C4-2B (cell line): ENCODE measurements around the gene TSPAN32.
A peak's percentile ranks its signal among the peaks of the same experiment; 100 is the strongest.
"Not testable (repeated sequence)": the region's sequence is repeated elsewhere in the genome, so short reads cannot be mapped to it uniquely, and the experiment has no call there.

ENCODE experiments used
- H3K27ac ChIP-seq: fragments of 450-650 bp; 2 replicates; pipeline ENCODE4 v1.5.1; 2017
- ZFX ChIP-seq: fragments of 450-650 bp; IDR thresholded peaks from 2 replicates; pipeline ENCODE4 v1.6.1; 2017
- TF ChIP-seq, protein P1 (sequence below): fragments of 450-650 bp; conservative IDR thresholded peaks from 2 replicates; pipeline ENCODE4 v1.5.1; 2017; ENCODE audit warnings: mild to moderate bottlenecking

The TSPAN32 gene

DNA sequence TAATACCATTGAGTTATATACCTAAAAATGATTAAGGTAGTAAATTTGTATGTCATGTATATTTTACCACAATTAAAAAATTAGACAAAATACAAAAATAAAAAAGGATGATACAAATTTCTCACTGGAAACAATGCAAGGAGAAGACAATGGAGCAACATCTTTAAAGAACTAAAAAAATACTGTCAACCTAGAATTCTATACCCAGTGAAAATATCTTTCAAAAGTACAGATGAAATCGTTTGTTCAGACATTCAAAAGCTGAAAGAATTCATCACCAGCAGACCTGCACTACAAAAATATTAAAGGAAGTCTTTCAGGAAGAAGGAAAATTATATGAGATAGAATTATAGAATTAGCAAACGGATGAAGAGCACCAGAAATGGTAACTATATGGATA, 21.6 kb upstream of the TSPAN32 start:
- TF ChIP-seq, protein P1, sequence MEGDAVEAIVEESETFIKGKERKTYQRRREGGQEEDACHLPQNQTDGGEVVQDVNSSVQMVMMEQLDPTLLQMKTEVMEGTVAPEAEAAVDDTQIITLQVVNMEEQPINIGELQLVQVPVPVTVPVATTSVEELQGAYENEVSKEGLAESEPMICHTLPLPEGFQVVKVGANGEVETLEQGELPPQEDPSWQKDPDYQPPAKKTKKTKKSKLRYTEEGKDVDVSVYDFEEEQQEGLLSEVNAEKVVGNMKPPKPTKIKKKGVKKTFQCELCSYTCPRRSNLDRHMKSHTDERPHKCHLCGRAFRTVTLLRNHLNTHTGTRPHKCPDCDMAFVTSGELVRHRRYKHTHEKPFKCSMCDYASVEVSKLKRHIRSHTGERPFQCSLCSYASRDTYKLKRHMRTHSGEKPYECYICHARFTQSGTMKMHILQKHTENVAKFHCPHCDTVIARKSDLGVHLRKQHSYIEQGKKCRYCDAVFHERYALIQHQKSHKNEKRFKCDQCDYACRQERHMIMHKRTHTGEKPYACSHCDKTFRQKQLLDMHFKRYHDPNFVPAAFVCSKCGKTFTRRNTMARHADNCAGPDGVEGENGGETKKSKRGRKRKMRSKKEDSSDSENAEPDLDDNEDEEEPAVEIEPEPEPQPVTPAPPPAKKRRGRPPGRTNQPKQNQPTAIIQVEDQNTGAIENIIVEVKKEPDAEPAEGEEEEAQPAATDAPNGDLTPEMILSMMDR = no peak
- TF ChIP-seq ZFX = no peak

DNA sequence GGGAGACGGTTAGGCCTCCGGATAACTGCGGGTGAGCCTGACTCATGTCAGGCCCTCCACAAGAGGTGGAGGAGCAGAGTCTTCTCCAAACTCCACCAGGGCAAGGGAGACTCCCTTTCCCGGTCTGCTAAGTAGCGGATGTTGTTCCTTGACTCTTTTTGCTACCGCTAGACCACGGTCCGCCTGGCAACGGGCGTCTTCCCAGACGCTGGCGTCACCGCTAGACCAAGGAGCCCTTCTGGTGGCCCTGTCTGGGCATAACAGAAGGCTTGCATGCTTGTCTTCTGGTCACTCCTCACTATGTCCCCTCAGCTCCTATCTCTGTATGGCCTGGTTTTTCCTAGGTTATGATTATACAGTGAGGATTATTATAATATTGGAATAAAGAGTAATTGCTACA, 15.5 kb upstream of the TSPAN32 start:
- not testable (repeated sequence) for H3K27ac ChIP-seq

More for the DNA sequence above, 21.6 kb upstream of the TSPAN32 start:
- no peak overlapping the region for H3K27ac ChIP-seq

DNA sequence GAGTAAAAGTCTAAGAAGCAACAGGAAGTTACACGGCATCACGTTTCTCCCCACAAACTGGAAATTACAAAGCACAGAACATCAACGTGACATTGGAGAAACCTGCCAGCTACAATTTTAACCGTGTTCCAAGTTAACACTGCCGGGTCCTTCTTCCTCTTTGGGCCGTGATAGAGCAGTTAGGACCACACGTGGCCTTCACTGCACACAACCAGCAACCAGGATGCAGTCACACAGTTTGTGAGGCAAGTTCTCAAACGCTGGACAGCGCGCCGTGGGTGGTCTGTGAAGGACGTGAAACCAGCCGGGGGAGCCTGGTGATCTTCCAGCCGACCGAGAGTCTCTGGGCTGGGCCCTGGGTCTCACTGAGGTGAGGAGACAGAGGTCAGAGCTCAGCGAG, 14.7 kb upstream of the TSPAN32 start:
- TF ChIP-seq ZFX = no peak
- TF ChIP-seq, protein P1 = no peak
- H3K27ac ChIP-seq = no peak overlapping the region

DNA sequence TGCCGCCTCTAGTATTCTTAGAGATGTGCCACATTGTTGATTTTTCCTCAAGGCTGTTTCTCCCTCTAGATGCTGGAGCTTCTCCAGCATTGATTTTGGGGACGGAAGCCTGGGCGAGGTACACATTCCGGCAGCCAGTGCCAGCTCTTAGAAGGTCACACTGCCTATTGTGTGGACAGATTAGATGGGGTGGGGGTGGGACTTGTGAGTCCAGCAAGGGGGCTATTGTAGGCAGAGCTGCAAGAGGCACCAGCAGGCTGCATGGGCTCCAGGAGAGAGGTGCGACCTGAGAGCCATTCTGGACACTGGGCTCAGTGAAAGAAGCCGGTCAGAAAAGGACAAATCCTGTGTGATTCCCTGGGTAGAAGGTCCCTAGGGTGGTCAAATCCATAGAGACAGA, 12.5 kb upstream of the TSPAN32 start:
- TF ChIP-seq, protein P1 = no peak
- TF ChIP-seq ZFX = no peak

DNA sequence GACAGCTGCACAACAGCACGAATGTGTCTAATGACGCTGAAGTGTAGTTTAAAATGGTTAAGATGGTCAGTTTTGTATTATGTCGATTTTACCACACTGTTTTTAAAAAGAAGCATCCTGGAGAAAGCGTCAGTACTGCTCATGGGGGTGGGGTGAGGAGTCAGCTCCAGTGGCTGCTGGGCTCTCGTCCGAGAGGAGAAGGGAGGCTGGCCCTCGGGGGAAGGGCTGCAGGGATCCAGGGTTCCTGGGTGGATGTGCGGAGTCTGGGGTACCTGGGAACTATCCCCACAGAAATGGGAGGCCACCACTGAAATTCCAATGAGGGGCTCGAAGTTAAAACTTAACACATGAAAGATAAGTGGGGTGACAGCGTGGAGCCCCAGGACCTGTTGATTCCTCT, 12.0 kb upstream of the TSPAN32 start:
- peak overlapping the region; percentile 23 for H3K27ac ChIP-seq
- no peak for TF ChIP-seq ZFX
- TF ChIP-seq, protein P1 = no peak

More for the DNA sequence above, 12.5 kb upstream of the TSPAN32 start:
- H3K27ac ChIP-seq = no peak overlapping the region

DNA sequence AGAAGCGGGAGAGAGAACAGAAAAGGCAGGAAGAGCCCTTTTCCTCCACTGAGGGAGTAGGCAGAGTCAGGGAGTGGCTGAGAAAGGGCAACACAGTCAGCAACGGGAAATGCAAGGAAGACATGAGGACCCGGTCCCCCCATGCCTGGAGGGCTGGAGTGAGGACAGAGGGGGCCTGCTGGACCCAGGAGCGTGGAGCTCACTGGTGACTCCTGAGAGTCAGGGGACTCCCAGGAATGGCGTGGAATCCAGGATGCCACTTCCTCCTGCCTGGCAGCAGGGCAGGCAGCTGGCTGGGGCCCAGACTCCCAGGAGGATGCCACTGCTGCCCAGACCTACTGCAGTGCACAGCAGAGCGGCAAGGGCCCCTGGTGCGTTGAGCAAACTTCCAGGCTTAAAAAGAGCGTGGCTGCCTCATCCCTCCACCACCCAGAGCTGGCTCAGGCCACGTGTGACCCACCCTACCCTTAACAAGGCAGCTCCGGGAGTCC, 11.4 kb upstream of the TSPAN32 start:
- TF ChIP-seq, protein P1 = no peak
- TF ChIP-seq ZFX = no peak
- H3K27ac ChIP-seq = peak overlapping the region; percentile 23

DNA sequence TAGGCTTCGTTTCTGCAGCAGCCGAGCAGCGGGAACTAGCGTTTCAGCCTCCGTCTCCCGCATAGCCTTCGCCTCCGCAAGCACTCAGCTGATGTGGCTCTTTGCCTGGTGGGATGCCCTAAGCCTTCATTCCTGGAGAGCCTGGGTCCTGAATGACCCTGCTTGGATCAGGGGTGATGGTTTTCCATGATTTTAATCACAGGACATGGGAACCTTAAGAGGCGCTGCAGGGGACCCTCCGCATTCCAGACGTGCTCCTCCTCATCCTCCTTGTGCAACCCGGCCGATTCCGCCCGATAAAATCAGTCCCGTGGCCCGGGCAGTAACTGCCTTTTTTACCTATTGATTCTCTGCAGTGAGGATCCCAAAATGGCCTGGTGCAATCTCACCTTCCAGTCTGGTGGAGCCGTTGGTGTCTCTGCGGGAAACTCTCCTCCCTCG, 8.3 kb upstream of the TSPAN32 start:
- no peak for TF ChIP-seq ZFX
- TF ChIP-seq, protein P1 = no peak
- H3K27ac ChIP-seq = no peak overlapping the region
